GM23338 (cell line): ENCODE measurements around the gene KCNB1.

Source experiments
- EZH2 ChIP-seq: fragments of 200-600 bp; sonication (generic); IDR thresholded peaks from one replicate; pipeline ENCODE4 v1.8.0; 2017; ENCODE audit warnings: antibody characterized with exemption, mild to moderate bottlenecking, low read depth; ENCODE audit not compliant: unreplicated experiment
- EZH2phosphoT487 ChIP-seq: fragments of 200-600 bp; sonication (generic); IDR thresholded peaks from one replicate; pipeline ENCODE4 v1.8.1; 2018; ENCODE audit warnings: antibody characterized with exemption; ENCODE audit not compliant: unreplicated experiment
- JUNB ChIP-seq: IDR thresholded peaks from one replicate; pipeline ENCODE4 v1.6.1; 2016; ENCODE audit warnings: antibody characterized with exemption; ENCODE audit not compliant: unreplicated experiment
- NANOG ChIP-seq: IDR thresholded peaks from 2 replicates; pipeline ENCODE4 v1.6.1; 2016; ENCODE audit warnings: antibody characterized with exemption, borderline replicate concordance
- POLR2AphosphoS5 ChIP-seq: IDR thresholded peaks from 2 replicates; pipeline ENCODE4 v1.6.1; 2016; ENCODE audit warnings: antibody characterized with exemption, low read depth
- STAT1 ChIP-seq: IDR thresholded peaks from one replicate; pipeline ENCODE4 v1.6.1; 2016; ENCODE audit warnings: antibody characterized with exemption; ENCODE audit not compliant: unreplicated experiment
- TF ChIP-seq, protein P1 (sequence below), 2 experiments: fragments of 200-600 bp in 1 of 2; sonication (generic) in 1 of 2; conservative IDR thresholded peaks; 2 replicates each; pipeline versions ENCODE4 v1.5.1 to v1.6.1; 2016 to 2017; ENCODE audit warnings: antibody characterized with exemption in 2 of 2, low read depth in 2 of 2, mild to moderate bottlenecking in 2 of 2, moderate library complexity in 1 of 2
- TF ChIP-seq, protein P2 (sequence below): IDR thresholded peaks from one replicate; pipeline ENCODE4 v1.6.1; 2018; ENCODE audit warnings: antibody characterized with exemption; ENCODE audit not compliant: unreplicated experiment
- TF ChIP-seq, protein P3 (sequence below): IDR thresholded peaks from 2 replicates; pipeline ENCODE4 v1.6.1; 2016; ENCODE audit warnings: antibody characterized with exemption

DNA sequence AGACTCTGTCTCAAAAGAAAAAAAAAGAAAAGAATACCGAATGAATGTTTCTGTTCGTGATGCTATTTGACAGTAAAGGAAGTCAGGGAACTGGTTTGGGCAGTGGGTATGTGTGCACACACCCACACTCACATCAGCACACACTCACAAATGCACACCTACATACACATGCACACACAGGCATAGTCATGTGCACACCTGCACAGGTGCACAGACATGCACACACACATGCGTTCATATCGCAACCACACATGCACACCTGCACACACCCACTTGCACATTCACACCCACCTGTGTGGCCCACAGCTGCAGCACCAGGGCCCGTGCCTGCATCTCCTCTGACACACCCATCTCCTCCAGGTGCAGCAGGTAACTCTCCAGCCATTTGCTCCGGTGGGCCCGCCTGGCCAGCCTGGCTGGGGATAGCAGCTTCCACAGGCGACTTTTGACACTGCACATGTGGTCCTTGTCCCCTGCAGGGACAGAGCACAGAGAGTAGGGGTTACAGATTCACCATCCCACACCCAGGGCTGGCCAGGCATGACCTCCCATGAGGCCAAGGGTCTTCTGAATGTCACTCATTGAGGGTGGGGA is 41.4 kb upstream of the KCNB1 start:
- TF ChIP-seq, protein P1, sequence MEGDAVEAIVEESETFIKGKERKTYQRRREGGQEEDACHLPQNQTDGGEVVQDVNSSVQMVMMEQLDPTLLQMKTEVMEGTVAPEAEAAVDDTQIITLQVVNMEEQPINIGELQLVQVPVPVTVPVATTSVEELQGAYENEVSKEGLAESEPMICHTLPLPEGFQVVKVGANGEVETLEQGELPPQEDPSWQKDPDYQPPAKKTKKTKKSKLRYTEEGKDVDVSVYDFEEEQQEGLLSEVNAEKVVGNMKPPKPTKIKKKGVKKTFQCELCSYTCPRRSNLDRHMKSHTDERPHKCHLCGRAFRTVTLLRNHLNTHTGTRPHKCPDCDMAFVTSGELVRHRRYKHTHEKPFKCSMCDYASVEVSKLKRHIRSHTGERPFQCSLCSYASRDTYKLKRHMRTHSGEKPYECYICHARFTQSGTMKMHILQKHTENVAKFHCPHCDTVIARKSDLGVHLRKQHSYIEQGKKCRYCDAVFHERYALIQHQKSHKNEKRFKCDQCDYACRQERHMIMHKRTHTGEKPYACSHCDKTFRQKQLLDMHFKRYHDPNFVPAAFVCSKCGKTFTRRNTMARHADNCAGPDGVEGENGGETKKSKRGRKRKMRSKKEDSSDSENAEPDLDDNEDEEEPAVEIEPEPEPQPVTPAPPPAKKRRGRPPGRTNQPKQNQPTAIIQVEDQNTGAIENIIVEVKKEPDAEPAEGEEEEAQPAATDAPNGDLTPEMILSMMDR (conservative IDR thresholded peaks at IDR 0.05; ENCODE audit: low read depth in 2 of 2): no peak
- no peak for TF ChIP-seq STAT1
- TF ChIP-seq EZH2phosphoT487: no peak
- no peak for TF ChIP-seq JUNB
- TF ChIP-seq, protein P2, sequence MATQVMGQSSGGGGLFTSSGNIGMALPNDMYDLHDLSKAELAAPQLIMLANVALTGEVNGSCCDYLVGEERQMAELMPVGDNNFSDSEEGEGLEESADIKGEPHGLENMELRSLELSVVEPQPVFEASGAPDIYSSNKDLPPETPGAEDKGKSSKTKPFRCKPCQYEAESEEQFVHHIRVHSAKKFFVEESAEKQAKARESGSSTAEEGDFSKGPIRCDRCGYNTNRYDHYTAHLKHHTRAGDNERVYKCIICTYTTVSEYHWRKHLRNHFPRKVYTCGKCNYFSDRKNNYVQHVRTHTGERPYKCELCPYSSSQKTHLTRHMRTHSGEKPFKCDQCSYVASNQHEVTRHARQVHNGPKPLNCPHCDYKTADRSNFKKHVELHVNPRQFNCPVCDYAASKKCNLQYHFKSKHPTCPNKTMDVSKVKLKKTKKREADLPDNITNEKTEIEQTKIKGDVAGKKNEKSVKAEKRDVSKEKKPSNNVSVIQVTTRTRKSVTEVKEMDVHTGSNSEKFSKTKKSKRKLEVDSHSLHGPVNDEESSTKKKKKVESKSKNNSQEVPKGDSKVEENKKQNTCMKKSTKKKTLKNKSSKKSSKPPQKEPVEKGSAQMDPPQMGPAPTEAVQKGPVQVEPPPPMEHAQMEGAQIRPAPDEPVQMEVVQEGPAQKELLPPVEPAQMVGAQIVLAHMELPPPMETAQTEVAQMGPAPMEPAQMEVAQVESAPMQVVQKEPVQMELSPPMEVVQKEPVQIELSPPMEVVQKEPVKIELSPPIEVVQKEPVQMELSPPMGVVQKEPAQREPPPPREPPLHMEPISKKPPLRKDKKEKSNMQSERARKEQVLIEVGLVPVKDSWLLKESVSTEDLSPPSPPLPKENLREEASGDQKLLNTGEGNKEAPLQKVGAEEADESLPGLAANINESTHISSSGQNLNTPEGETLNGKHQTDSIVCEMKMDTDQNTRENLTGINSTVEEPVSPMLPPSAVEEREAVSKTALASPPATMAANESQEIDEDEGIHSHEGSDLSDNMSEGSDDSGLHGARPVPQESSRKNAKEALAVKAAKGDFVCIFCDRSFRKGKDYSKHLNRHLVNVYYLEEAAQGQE: no peak
- no peak for TF ChIP-seq POLR2AphosphoS5
- TF ChIP-seq EZH2: no peak
- TF ChIP-seq, protein P3, sequence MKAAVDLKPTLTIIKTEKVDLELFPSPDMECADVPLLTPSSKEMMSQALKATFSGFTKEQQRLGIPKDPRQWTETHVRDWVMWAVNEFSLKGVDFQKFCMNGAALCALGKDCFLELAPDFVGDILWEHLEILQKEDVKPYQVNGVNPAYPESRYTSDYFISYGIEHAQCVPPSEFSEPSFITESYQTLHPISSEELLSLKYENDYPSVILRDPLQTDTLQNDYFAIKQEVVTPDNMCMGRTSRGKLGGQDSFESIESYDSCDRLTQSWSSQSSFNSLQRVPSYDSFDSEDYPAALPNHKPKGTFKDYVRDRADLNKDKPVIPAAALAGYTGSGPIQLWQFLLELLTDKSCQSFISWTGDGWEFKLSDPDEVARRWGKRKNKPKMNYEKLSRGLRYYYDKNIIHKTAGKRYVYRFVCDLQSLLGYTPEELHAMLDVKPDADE: no peak
- no peak for TF ChIP-seq NANOG
